ENCODE measurements around the gene MACROD2.

Gene MACROD2

GRCh38 chr20:15253431-15253830, 1258.1 kb downstream of the MACROD2 start:
- no peak for DNase-seq (ENCODE audit: extremely low read depth, insufficient read length)
- no peaks in the 10 kb centered on the region for H3K36me3 ChIP-seq (ENCODE audit: control insufficient read depth, insufficient read depth, low read length)
- no peaks in the 10 kb centered on the region for H3K27me3 ChIP-seq (replicated peaks; ENCODE audit: control insufficient read depth, insufficient read depth, low read length)
- no peak overlapping the region for H3K4me3 ChIP-seq (replicated peaks; ENCODE audit: low read depth, low read length)
- TF ChIP-seq CTCF (IDR thresholded peaks at IDR 0.05; ENCODE audit: insufficient read depth, low read length, poor library complexity, severe bottlenecking), result no peak

- Histone ChIP-seq H3K36me3 (ENCODE audit: control insufficient read depth, insufficient read depth, low read length) (no peaks in the 10 kb centered on the region), H3K27me3 (replicated peaks; ENCODE audit: control insufficient read depth, insufficient read depth, low read length) (no peaks in the 10 kb centered on the region), H3K4me3 (replicated peaks; ENCODE audit: low read depth, low read length) (no peak overlapping the region)
- no peak for TF ChIP-seq CTCF (IDR thresholded peaks at IDR 0.05; ENCODE audit: insufficient read depth, low read length, poor library complexity, severe bottlenecking)
- no peak for DNase-seq (ENCODE audit: extremely low read depth, insufficient read length)
These were observed 1261.6 kb downstream of the MACROD2 start for GRCh38 chr20:15256676-15257568.

- TF ChIP-seq CTCF (IDR thresholded peaks at IDR 0.05; ENCODE audit: insufficient read depth, low read length, poor library complexity, severe bottlenecking), result no peak
- Histone ChIP-seq H3K27me3 (replicated peaks; ENCODE audit: control insufficient read depth, insufficient read depth, low read length) (no peaks in the 10 kb centered on the region), H3K36me3 (ENCODE audit: control insufficient read depth, insufficient read depth, low read length) (no peaks in the 10 kb centered on the region), H3K4me3 (replicated peaks; ENCODE audit: low read depth, low read length) (no peak overlapping the region)
- DNase-seq (ENCODE audit: extremely low read depth, insufficient read length), result no peak
These were observed 1262.2 kb downstream of the MACROD2 start for GRCh38 chr20:15257569-15257870.

GRCh38 chr20:15265581-15266309, 1270.4 kb downstream of the MACROD2 start:
- no peak for TF ChIP-seq CTCF (IDR thresholded peaks at IDR 0.05; ENCODE audit: insufficient read depth, low read length, poor library complexity, severe bottlenecking)
- no peak for DNase-seq (ENCODE audit: extremely low read depth, insufficient read length)
- H3K36me3 ChIP-seq (ENCODE audit: control insufficient read depth, insufficient read depth, low read length), result no peaks in the 10 kb centered on the region
- no peak overlapping the region for H3K4me3 ChIP-seq (replicated peaks; ENCODE audit: low read depth, low read length)
- no peaks in the 10 kb centered on the region for H3K27me3 ChIP-seq (replicated peaks; ENCODE audit: control insufficient read depth, insufficient read depth, low read length)

GRCh38 chr20:15267935-15268334, 1272.6 kb downstream of the MACROD2 start:
- no peak overlapping the region for H3K4me3 ChIP-seq (replicated peaks; ENCODE audit: low read depth, low read length)
- no peak for DNase-seq (ENCODE audit: extremely low read depth, insufficient read length)
- H3K27me3 ChIP-seq (replicated peaks; ENCODE audit: control insufficient read depth, insufficient read depth, low read length), result no peaks in the 10 kb centered on the region
- H3K36me3 ChIP-seq (ENCODE audit: control insufficient read depth, insufficient read depth, low read length), result no peaks in the 10 kb centered on the region
- no peak for TF ChIP-seq CTCF (IDR thresholded peaks at IDR 0.05; ENCODE audit: insufficient read depth, low read length, poor library complexity, severe bottlenecking)

Measured in GM06990 (cell line).